IMR-90 (cell line): ENCODE measurements around the gene GRIFIN. TPM values are rescaled to one million over a fixed set of nuclear protein-coding genes. Genes with fewer than 3 reads are reported as not detected.

Experiments
- ATAC-seq: fragments of 200-7000 bp; cut with Tn5 transposase; 2 replicates; pipeline ENCODE4 v1.9.1; 2020; ENCODE audit warnings: low read depth, mild to moderate bottlenecking, moderate library complexity
- BruUV-seq: library from RNA; stranded (reverse); fragments of 400-500 nt; replicated peaks from 2 replicates; lab custom pipeline; 2021; lab: Mats Ljungman, UMichigan
- CTCF ChIA-PET: fragments of 300-600 bp; formaldehyde crosslinking; extraction: SDS; loops from one replicate; lab custom pipeline; 2021; ENCODE audit warnings: antibody characterized with exemption; lab: Yijun Ruan, JAX
- POLR2A ChIA-PET: fragments of 300-600 bp; sonication (Branson Sonifier 250); formaldehyde crosslinking; loops from one replicate; lab custom pipeline; 2022; ENCODE audit warnings: antibody characterized with exemption; ENCODE audit not compliant: unreplicated experiment; lab: Charles Lee
- DNase-seq: peaks from one replicate; pipeline ENCODE4 v3.0.0; 2013
- H2AFZ ChIP-seq: replicated peaks from 2 replicates; pipeline ENCODE3; 2013; ENCODE audit warnings: low read length, mild to moderate bottlenecking; ENCODE audit not compliant: poor library complexity
- H2AK5ac ChIP-seq: 2 replicates; pipeline ENCODE4 v1.6.1; 2013; ENCODE audit warnings: low read depth, low read length, inconsistent platforms
- H2AK9ac ChIP-seq: replicated peaks from 2 replicates; pipeline ENCODE3; 2013; ENCODE audit warnings: mild to moderate bottlenecking, low read depth, low read length, moderate library complexity; ENCODE audit not compliant: poor library complexity
- H2BK120ac ChIP-seq: 2 replicates; pipeline ENCODE4 v1.6.1; 2013; ENCODE audit warnings: low read depth, low read length, inconsistent platforms
- H2BK15ac ChIP-seq: 3 replicates; pipeline ENCODE4 v1.6.1; 2013; ENCODE audit warnings: low read depth, low read length, inconsistent platforms
- H2BK20ac ChIP-seq: 2 replicates; pipeline ENCODE4 v1.6.1; 2013; ENCODE audit warnings: low read depth, mild to moderate bottlenecking, inconsistent platforms, low read length, moderate library complexity
- H2BK5ac ChIP-seq: 2 replicates; pipeline ENCODE4 v1.6.1; 2013; ENCODE audit warnings: mild to moderate bottlenecking, low read depth, low read length, inconsistent platforms; ENCODE audit not compliant: poor library complexity, severe bottlenecking
- H3K14ac ChIP-seq: replicated peaks from 2 replicates; pipeline ENCODE4 v1.6.1; 2013; ENCODE audit warnings: low read depth, low read length, inconsistent platforms
- H3K18ac ChIP-seq: 2 replicates; pipeline ENCODE4 v1.6.1; 2013; ENCODE audit warnings: low read depth, low read length, control low read depth
- H3K23ac ChIP-seq: 2 replicates; pipeline ENCODE4 v1.6.1; 2013; ENCODE audit warnings: low read depth, low read length, inconsistent platforms
- H3K27ac ChIP-seq: 2 replicates; pipeline ENCODE4 v1.5.1; 2013; ENCODE audit warnings: mild to moderate bottlenecking, control low read depth, low read length; ENCODE audit not compliant: insufficient read depth
- H3K27me3 ChIP-seq: 2 replicates; pipeline ENCODE4 v1.6.1; 2013; ENCODE audit warnings: low read length; ENCODE audit not compliant: control insufficient read depth, insufficient read depth
- H3K36me3 ChIP-seq: 2 replicates; pipeline ENCODE4 v1.6.1; 2013; ENCODE audit warnings: low read length, mixed read lengths; ENCODE audit not compliant: control insufficient read depth, insufficient read depth
- H3K4ac ChIP-seq: 2 replicates; pipeline ENCODE4 v1.6.1; 2013; ENCODE audit warnings: low read depth, low read length, inconsistent platforms
- H3K4me1 ChIP-seq: 2 replicates; pipeline ENCODE4 v1.6.1; 2013; ENCODE audit warnings: low read length, mixed read lengths; ENCODE audit not compliant: control insufficient read depth, insufficient read depth
- H3K4me2 ChIP-seq: 2 replicates; pipeline ENCODE4 v1.6.1; 2013; ENCODE audit warnings: low read depth, mild to moderate bottlenecking, control low read depth, low read length, moderate library complexity
- H3K4me3 ChIP-seq: 2 replicates; pipeline ENCODE4 v1.5.1; 2013; ENCODE audit warnings: low read depth, mild to moderate bottlenecking, control low read depth, low read length, moderate library complexity; ENCODE audit not compliant: insufficient read depth
- H3K56ac ChIP-seq: 2 replicates; pipeline ENCODE4 v1.6.1; 2013; ENCODE audit warnings: low read length, inconsistent platforms; ENCODE audit not compliant: insufficient read depth; ENCODE audit errors: extremely low read depth
- H3K79me1 ChIP-seq, 2 experiments: 2 replicates each; pipeline ENCODE4 v1.6.1; 2013; ENCODE audit warnings: low read length in 2 of 2, inconsistent platforms in 1 of 2, low read depth in 1 of 2
- H3K9ac ChIP-seq: 2 replicates; pipeline ENCODE4 v1.6.1; 2013; ENCODE audit warnings: low read depth, low read length, control low read depth
- H3K9me1 ChIP-seq: 2 replicates; pipeline ENCODE4 v1.6.1; 2013; ENCODE audit warnings: low read length, inconsistent platforms; ENCODE audit not compliant: insufficient read depth
- H3K9me3 ChIP-seq: 2 replicates; pipeline ENCODE4 v1.6.1; 2013; ENCODE audit warnings: low read length; ENCODE audit not compliant: control insufficient read depth, insufficient read depth
- H4K20me1 ChIP-seq: 2 replicates; pipeline ENCODE4 v1.6.1; 2013; ENCODE audit warnings: low read length, inconsistent platforms; ENCODE audit not compliant: insufficient read depth
- H4K5ac ChIP-seq: 2 replicates; pipeline ENCODE4 v1.6.1; 2013; ENCODE audit warnings: mild to moderate bottlenecking, low read depth, low read length, control low read depth
- H4K8ac ChIP-seq, 2 experiments: 2 replicates each; pipeline ENCODE4 v1.6.1; 2013; ENCODE audit warnings: low read depth in 2 of 2, low read length in 2 of 2, control low read depth in 1 of 2, inconsistent platforms in 1 of 2
- H4K91ac ChIP-seq: 2 replicates; pipeline ENCODE4 v1.6.1; 2013; ENCODE audit warnings: low read depth, low read length, inconsistent platforms; ENCODE audit not compliant: insufficient read depth
- CEBPB ChIP-seq: IDR thresholded peaks from 2 replicates; pipeline ENCODE4 v1.6.1; 2012; ENCODE audit warnings: low read depth, low read length, improper control_type of control experiment
- CHD1 ChIP-seq: IDR thresholded peaks from 2 replicates; pipeline ENCODE4 v1.6.1; 2012; ENCODE audit warnings: low read depth, low read length, improper control_type of control experiment
- CTCF ChIP-seq: conservative IDR thresholded peaks from 2 replicates; pipeline ENCODE4 v1.5.1; 2012; ENCODE audit warnings: mild to moderate bottlenecking, low read depth, low read length, improper control_type of control experiment
- ELK1 ChIP-seq: fragments of 150-350 bp; IDR thresholded peaks from 2 replicates; pipeline ENCODE4 v1.6.1; 2016; ENCODE audit warnings: low read depth, mild to moderate bottlenecking, low read length, moderate library complexity, borderline replicate concordance
- FOS ChIP-seq: fragments of 150-350 bp; IDR thresholded peaks from 2 replicates; pipeline ENCODE4 v1.6.1; 2016; ENCODE audit warnings: low read depth, low read length
- MAFK ChIP-seq: IDR thresholded peaks from 2 replicates; pipeline ENCODE4 v1.6.1; 2012; ENCODE audit warnings: low read depth, low read length, improper control_type of control experiment
- MAZ ChIP-seq: IDR thresholded peaks from 2 replicates; pipeline ENCODE4 v1.6.1; 2012; ENCODE audit warnings: low read depth, mild to moderate bottlenecking, low read length, improper control_type of control experiment, moderate library complexity, borderline replicate concordance
- MXI1 ChIP-seq: IDR thresholded peaks from 2 replicates; pipeline ENCODE4 v1.6.1; 2012; ENCODE audit warnings: low read depth, mild to moderate bottlenecking, low read length, moderate library complexity, borderline replicate concordance
- NFE2L2 ChIP-seq: fragments of 150-350 bp; IDR thresholded peaks from 2 replicates; pipeline ENCODE4 v1.6.1; 2016; ENCODE audit warnings: low read depth, mild to moderate bottlenecking, low read length
- POLR2A ChIP-seq: IDR thresholded peaks from 2 replicates; pipeline ENCODE4 v1.6.1; 2012; ENCODE audit warnings: mild to moderate bottlenecking, low read depth, low read length
- RAD21 ChIP-seq: IDR thresholded peaks from 2 replicates; pipeline ENCODE4 v1.6.1; 2012; ENCODE audit warnings: low read length, improper control_type of control experiment
- RCOR1 ChIP-seq: IDR thresholded peaks from 2 replicates; pipeline ENCODE4 v1.6.1; 2012; ENCODE audit warnings: mild to moderate bottlenecking, low read length, improper control_type of control experiment; ENCODE audit not compliant: insufficient replicate concordance
- RFX5 ChIP-seq: IDR thresholded peaks from 2 replicates; pipeline ENCODE4 v1.8.0; 2012; ENCODE audit warnings: low read depth, mild to moderate bottlenecking, low read length, moderate library complexity
- SMC3 ChIP-seq: fragments of 150-350 bp; IDR thresholded peaks from 2 replicates; pipeline ENCODE4 v1.6.1; 2016; ENCODE audit warnings: low read depth, mild to moderate bottlenecking, antibody characterized with exemption, low read length, moderate library complexity
- USF2 ChIP-seq: fragments of 150-350 bp; IDR thresholded peaks from 2 replicates; pipeline ENCODE4 v1.6.1; 2017; ENCODE audit warnings: mild to moderate bottlenecking, antibody characterized with exemption, low read length, low read depth
- WGBS, 2 experiments: methylation state at CpG; one replicate each; pipeline versions ENCODE4 v1.1.5 to v1.1.7; 2013; ENCODE audit warnings: missing lambda C conversion rate in 2 of 2; ENCODE audit not compliant: insufficient read length in 1 of 2; ENCODE audit errors: extremely low coverage in 2 of 2; 5-methylcytosine and 5-hydroxymethylcytosine counted together
- dilution Hi-C: fragments of 300-500 bp; cut with HindIII; formaldehyde crosslinking; loops from one replicate; pipeline ENCODE4 v1.14.3; 2018; ENCODE audit warnings: low sequenced_read_pairs; ENCODE audit not compliant: unreplicated experiment
- in situ Hi-C: fragments of 300-500 bp; cut with MboI; formaldehyde crosslinking; loops from 3 replicates; pipeline ENCODE4 v1.14.3; 2019; ENCODE audit warnings: low sequenced_read_pairs, inconsistent platforms, mixed read lengths
- intact Hi-C: fragments of 100-400 bp; cut with micrococcal nuclease; formaldehyde crosslinking; loops from 2 replicates; pipeline ENCODE4 v1.10.0; 2022
- polyA plus RNA-seq, 3 experiments: library from polyadenylated mRNA; depleted of rRNA; stranded (reverse); fragments of >200 nt; gene quantifications; 2 replicates each; pipeline ENCODE4 v1.2.3, GENCODE V29; 2012; ENCODE audit warnings: low replicate concordance in 1 of 3
- total RNA-seq: library from RNA; depleted of rRNA; stranded (reverse); fragments of >200 nt; gene quantifications from 2 replicates; pipeline ENCODE4 v1.2.3, GENCODE V29; 2012

GRIFIN gene
- total and polyA plus RNA-seq, 2 of the 4 experiments (the other 2 are of a cell fraction), result not detected

- Histone ChIP-seq H2BK15ac (no peak overlapping the region), H4K20me1 (no peaks in the 10 kb centered on the region), H3K27me3 (peaks cover 6% of the 10 kb centered on the region; the same call in 1 of the 2 replicates), H3K4me1 (peaks cover 10% of the 10 kb centered on the region), H3K36me3 (no peaks in the 10 kb centered on the region), H3K9me3 (no peaks in the 10 kb centered on the region), H3K9me1 (0 out of 2 replicates have a peak, but pooled peaks cover 4% of the 10 kb centered on the region), H4K8ac (no peak overlapping the region), H3K56ac (no peak overlapping the region), H3K27ac (no peak overlapping the region), H2BK120ac (no peak overlapping the region), H3K23ac (no peak overlapping the region), H4K91ac (no peak overlapping the region), H2BK5ac (no peak overlapping the region), H3K4me2 (no peak overlapping the region), H2BK20ac (no peak overlapping the region), H3K14ac (no peak overlapping the region), H2AK5ac (no peak overlapping the region), H4K5ac (no peak overlapping the region), H3K18ac (no peak overlapping the region), H3K79me1 (no peaks in the 10 kb centered on the region), H3K9ac (no peak overlapping the region), H2AK9ac (no peak overlapping the region), H3K4ac (no peak overlapping the region), H3K4me3 (no peak overlapping the region), H2AFZ (peak overlapping the region; percentile 56)
- no peak for TF ChIP-seq MAZ
- no peak for TF ChIP-seq CEBPB
- no peak for TF ChIP-seq MXI1
- no peak for TF ChIP-seq RFX5
- no peak for TF ChIP-seq RAD21
- TF ChIP-seq ELK1, result no peak
- TF ChIP-seq SMC3, result no peak
- TF ChIP-seq POLR2A, result no peak
- no peak for TF ChIP-seq FOS
- no peak for TF ChIP-seq CHD1
- TF ChIP-seq CTCF, result no peak
- no peak for TF ChIP-seq USF2
- TF ChIP-seq NFE2L2, result no peak
- TF ChIP-seq MAFK, result no peak
- TF ChIP-seq RCOR1, result no peak
- intact Hi-C loops, result no loop called here
- in situ Hi-C loops, result no loop called here
- ATAC-seq, result no peak
- dilution Hi-C loops, result no loop called here
- DNase-seq, result no peak
- no TSS peak for BruUV-seq
- POLR2A ChIA-PET, result no interaction called here
- no CpG with 5 or more reads among the region's 3 CpGs for WGBS, 2 experiments
- CTCF ChIA-PET, result no interaction called here
Measured at GRCh38 chr7:2497065-2497464, 20.9 kb upstream of the GRIFIN start.
